Measurements from ENCODE around the gene UBTD1. TPM values are rescaled to one million over a fixed set of nuclear protein-coding genes. Genes with fewer than 3 reads are reported as not detected.

Gene UBTD1
- total and polyA plus RNA-seq, 10 of the 15 experiments (the other 5 are each of a cell fraction or from before 2014, with no cell fraction given) = 0.04 to 1.5 (median 1.2) TPM; not detected in 1

DNA sequence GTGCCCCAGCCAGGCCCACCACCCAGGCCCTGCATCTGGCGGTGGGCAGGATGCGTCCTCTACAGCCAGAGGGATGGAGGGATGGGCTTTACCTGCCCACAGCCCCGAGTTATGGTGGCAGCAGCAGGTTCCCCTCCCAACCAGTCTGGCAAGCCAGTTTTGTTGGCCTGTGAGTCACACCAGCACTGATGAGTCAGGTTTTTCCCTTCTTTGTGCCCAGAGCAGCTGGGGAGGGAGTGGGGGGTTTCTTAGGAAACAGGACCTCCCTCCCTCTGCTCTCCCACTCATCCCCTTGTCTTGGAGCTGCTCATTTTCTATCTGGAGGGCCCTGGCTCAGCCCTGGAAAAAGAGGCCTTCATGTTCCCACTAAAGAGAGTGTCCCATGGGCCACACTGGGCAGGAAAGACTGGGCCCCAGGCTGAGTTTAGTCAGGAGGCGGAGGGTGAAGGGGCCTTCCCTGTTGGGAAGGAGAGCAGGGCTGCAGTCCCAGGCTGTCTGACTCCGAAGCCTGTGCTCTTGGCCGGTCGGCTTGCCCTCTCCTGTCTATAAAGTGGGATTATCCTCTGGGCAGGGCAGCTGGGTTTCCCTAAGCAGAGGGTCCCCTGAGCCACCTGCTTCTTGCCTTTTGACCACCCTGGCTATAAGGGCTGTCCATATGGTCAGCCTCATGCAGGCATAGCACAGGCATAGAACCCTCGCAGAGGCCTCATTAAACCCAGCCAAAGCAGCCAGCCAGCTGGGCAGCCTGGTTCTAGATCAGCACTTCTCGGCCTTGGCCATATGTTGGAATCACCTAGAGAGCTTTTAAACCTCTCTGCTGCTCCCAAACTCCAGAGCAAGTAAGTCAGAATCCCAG is 43.7 kb downstream of the UBTD1 start:
- H3K9ac ChIP-seq (ENCODE audit: control insufficient read depth, insufficient read depth, low read length) = no peak overlapping the region
- in situ Hi-C loops (cut with MboI) = no loop called here
- intact Hi-C loops (cut with micrococcal nuclease; ENCODE audit: unreplicated experiment) = no loop called here
- no peaks in the 10 kb centered on the region for H3K79me2 ChIP-seq (ENCODE audit: control insufficient read depth, insufficient read depth, low read length)
- FAIRE-seq (no peak), DNase-seq (ENCODE audit: low read depth, low spot score) (no peak), ATAC-seq (peak; percentile 52)
- H3K4me1 ChIP-seq (ENCODE audit: control insufficient read depth, insufficient read depth, low read length) = no peaks in the 10 kb centered on the region
- H4K20me1 ChIP-seq (ENCODE audit: control insufficient read depth, insufficient read depth) = no peaks in the 10 kb centered on the region
- ChIA-PET SMC1A (ENCODE audit: uncharacterized antibody, unreplicated experiment) (no interaction called here), POLR2A (no interaction called here), RAD21 (ENCODE audit: unreplicated experiment) (no interaction called here), CTCF (interaction anchor here (1.2 kb wide), 1 partner anchor 75 kb away, joined by 3 read pairs; no protein-coding TSS in a partner anchor)
- no peaks in the 10 kb centered on the region for H3K36me3 ChIP-seq (ENCODE audit: control insufficient read depth in 2 of 2, insufficient read depth in 2 of 2, low read length in 1 of 2)
- no peak for TF ChIP-seq TARDBP (IDR thresholded peaks at IDR 0.05; ENCODE audit: borderline replicate concordance)
- 0 out of 4 replicates have a peak, but pooled peaks of 1 of the 2 experiments have one; percentile 10 for TF ChIP-seq IKZF2 (IDR thresholded peaks at IDR 0.05)
- TF ChIP-seq NFYB (IDR thresholded peaks at IDR 0.05; ENCODE audit: insufficient read depth, low read depth, low read length) = no peak
- WGBS (ENCODE audit: insufficient coverage, insufficient replicate concordance, low lambda C conversion rate, missing lambda C conversion rate) = 74% methylated on average over 9 of the region's 9 CpGs
- BruUV-seq (replicated peaks) = no TSS peak
- no peaks in the 10 kb centered on the region; a peak in 1 of 4 replicates for H3K27me3 ChIP-seq (replicated peaks in 1 of 2; ENCODE audit: control insufficient read depth in 2 of 2, insufficient read depth in 2 of 2, low read length in 1 of 2)
- no peak overlapping the region for H2AFZ ChIP-seq (ENCODE audit: control insufficient read depth, low read depth, low read length)
- H3K4me3 ChIP-seq = no peak overlapping the region
- H3K4me2 ChIP-seq (ENCODE audit: control insufficient read depth, insufficient read depth) = no peak overlapping the region
- H3K9me3 ChIP-seq (replicated peaks; ENCODE audit: control insufficient read depth, insufficient read depth, low read length) = no peaks in the 10 kb centered on the region
- no peak overlapping the region for H3K27ac ChIP-seq (ENCODE audit: control insufficient read depth, insufficient read depth)

DNA sequence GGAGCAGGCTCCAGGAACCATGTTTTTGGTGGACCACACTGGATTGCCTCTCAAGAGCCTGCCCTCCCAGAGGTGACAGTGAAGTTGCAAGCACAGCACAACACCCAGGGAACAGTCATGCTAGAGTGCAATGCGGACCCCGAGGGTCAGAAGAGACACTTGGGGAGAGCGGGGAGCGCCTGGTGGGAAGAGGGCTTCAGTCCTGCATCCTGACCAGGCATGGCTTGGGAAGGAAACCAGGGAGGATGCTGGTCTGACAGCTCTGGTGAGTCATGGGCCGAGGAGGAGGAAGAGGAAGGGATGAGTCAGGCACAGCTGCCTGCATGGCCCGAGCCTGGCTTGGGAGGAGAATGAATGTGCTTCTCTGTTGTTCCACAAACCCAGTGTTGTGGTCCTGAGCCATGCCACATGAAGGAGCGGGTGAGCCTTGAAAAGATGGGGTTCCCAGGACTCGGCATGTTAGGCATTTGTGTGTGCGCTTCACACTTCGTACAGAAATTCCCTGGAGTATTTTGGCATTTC is 44.4 kb downstream of the UBTD1 start:
- H3K4me3 ChIP-seq = no peak overlapping the region
- POLR2A ChIA-PET = no interaction called here
- no peaks in the 10 kb centered on the region for H3K4me1 ChIP-seq (ENCODE audit: control insufficient read depth, insufficient read depth, low read length)
- CTCF ChIA-PET = interaction anchor here (1.2 to 2.0 kb wide), 2 partner anchors 9 to 76 kb away, joined by 3 to 12 read pairs; no protein-coding TSS in a partner anchor
- no TSS peak for BruUV-seq (replicated peaks)
- DNase-seq (ENCODE audit: low read depth, low spot score) (no peak), FAIRE-seq (no peak), ATAC-seq (peak; percentile 58)
- H3K79me2 ChIP-seq (ENCODE audit: control insufficient read depth, insufficient read depth, low read length) = no peaks in the 10 kb centered on the region
- RAD21 ChIA-PET (ENCODE audit: unreplicated experiment) = no interaction called here
- H3K9me3 ChIP-seq (replicated peaks; ENCODE audit: control insufficient read depth, insufficient read depth, low read length) = no peaks in the 10 kb centered on the region
- H2AFZ ChIP-seq (ENCODE audit: control insufficient read depth, low read depth, low read length) = no peak overlapping the region
- SMC1A ChIA-PET (ENCODE audit: uncharacterized antibody, unreplicated experiment) = no interaction called here
- no peaks in the 10 kb centered on the region; a peak in 1 of 4 replicates for H3K27me3 ChIP-seq (replicated peaks in 1 of 2; ENCODE audit: control insufficient read depth in 2 of 2, insufficient read depth in 2 of 2, low read length in 1 of 2)
- no peaks in the 10 kb centered on the region for H3K36me3 ChIP-seq (ENCODE audit: control insufficient read depth in 2 of 2, insufficient read depth in 2 of 2, low read length in 1 of 2)
- H4K20me1 ChIP-seq (ENCODE audit: control insufficient read depth, insufficient read depth) = no peaks in the 10 kb centered on the region
- WGBS (ENCODE audit: insufficient coverage, insufficient replicate concordance, low lambda C conversion rate, missing lambda C conversion rate) = 32% methylated on average over 10 of the region's 10 CpGs
- intact Hi-C loops (cut with micrococcal nuclease; ENCODE audit: unreplicated experiment) = no loop called here
- no peak overlapping the region for H3K27ac ChIP-seq (ENCODE audit: control insufficient read depth, insufficient read depth)
- H3K9ac ChIP-seq (ENCODE audit: control insufficient read depth, insufficient read depth, low read length) = no peak overlapping the region
- in situ Hi-C loops (cut with MboI) = no loop called here
- H3K4me2 ChIP-seq (ENCODE audit: control insufficient read depth, insufficient read depth) = no peak overlapping the region
- TF ChIP-seq MXI1 (IDR thresholded peaks at IDR 0.05; ENCODE audit: low read depth, low read length) (no peak), JUNB (IDR thresholded peaks at IDR 0.05) (no peak), RB1 (IDR thresholded peaks at IDR 0.05; ENCODE audit: borderline replicate concordance) (no peak), NFIC (IDR thresholded peaks at IDR 0.05; ENCODE audit: low read depth, low read length) (no peak), CREB1 (IDR thresholded peaks at IDR 0.05; ENCODE audit: low read depth) (no peak), SREBF1 (IDR thresholded peaks at IDR 0.05; ENCODE audit: low read length) (no peak), SUPT20H (IDR thresholded peaks at IDR 0.05; ENCODE audit: borderline replicate concordance, control insufficient read depth, low read depth, low read length) (no peak)
- TF ChIP-seq, protein P1, sequence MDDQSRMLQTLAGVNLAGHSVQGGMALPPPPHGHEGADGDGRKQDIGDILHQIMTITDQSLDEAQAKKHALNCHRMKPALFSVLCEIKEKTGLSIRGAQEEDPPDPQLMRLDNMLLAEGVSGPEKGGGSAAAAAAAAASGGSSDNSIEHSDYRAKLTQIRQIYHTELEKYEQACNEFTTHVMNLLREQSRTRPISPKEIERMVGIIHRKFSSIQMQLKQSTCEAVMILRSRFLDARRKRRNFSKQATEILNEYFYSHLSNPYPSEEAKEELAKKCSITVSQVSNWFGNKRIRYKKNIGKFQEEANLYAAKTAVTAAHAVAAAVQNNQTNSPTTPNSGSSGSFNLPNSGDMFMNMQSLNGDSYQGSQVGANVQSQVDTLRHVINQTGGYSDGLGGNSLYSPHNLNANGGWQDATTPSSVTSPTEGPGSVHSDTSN (IDR thresholded peaks at IDR 0.05; ENCODE audit: insufficient replicate concordance, low read depth, low read length) = no peak

All from GM12878 (cell line).